ENCODE results near the gene TIFAB.

Gene TIFAB

DNA sequence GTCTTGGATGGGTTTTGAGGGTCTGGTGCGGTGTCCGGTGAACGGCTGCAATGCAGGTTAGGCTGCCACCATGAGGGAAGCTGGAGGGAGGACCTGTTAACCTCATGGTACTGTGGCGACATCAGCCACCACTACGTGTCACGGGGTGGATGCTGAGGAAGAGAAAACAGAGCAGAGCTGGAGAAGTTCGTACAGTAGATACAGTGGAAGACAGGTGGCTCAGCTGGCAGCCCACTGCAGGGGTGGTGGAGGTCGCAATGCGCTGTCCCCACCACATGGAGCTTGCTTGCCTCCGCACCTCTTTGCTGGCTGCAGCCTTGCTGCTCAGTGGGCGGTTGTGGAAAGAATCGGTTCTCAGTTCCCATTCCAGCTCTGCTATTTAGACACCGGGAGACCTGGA lies 7.8 kb downstream of the TIFAB start:
- TF ChIP-seq FOXP2 (optimal IDR thresholded peaks at IDR 0.05; ENCODE audit: borderline replicate concordance, extremely low read depth, extremely low read length, insufficient read depth) (no peak), POLR2AphosphoS5 (IDR thresholded peaks at IDR 0.05; ENCODE audit: low read depth, low read length) (no peak), SIN3A (IDR thresholded peaks at IDR 0.05; ENCODE audit: borderline replicate concordance, insufficient read depth, low read length) (no peak), TAF1 (IDR thresholded peaks at IDR 0.05; ENCODE audit: borderline replicate concordance, insufficient read depth, low read length) (no peak)
- TF ChIP-seq, protein P1, sequence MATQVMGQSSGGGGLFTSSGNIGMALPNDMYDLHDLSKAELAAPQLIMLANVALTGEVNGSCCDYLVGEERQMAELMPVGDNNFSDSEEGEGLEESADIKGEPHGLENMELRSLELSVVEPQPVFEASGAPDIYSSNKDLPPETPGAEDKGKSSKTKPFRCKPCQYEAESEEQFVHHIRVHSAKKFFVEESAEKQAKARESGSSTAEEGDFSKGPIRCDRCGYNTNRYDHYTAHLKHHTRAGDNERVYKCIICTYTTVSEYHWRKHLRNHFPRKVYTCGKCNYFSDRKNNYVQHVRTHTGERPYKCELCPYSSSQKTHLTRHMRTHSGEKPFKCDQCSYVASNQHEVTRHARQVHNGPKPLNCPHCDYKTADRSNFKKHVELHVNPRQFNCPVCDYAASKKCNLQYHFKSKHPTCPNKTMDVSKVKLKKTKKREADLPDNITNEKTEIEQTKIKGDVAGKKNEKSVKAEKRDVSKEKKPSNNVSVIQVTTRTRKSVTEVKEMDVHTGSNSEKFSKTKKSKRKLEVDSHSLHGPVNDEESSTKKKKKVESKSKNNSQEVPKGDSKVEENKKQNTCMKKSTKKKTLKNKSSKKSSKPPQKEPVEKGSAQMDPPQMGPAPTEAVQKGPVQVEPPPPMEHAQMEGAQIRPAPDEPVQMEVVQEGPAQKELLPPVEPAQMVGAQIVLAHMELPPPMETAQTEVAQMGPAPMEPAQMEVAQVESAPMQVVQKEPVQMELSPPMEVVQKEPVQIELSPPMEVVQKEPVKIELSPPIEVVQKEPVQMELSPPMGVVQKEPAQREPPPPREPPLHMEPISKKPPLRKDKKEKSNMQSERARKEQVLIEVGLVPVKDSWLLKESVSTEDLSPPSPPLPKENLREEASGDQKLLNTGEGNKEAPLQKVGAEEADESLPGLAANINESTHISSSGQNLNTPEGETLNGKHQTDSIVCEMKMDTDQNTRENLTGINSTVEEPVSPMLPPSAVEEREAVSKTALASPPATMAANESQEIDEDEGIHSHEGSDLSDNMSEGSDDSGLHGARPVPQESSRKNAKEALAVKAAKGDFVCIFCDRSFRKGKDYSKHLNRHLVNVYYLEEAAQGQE (IDR thresholded peaks at IDR 0.05; ENCODE audit: insufficient read depth in 1 of 2, low read depth in 2 of 2, low read length in 2 of 2) = no peak

DNA sequence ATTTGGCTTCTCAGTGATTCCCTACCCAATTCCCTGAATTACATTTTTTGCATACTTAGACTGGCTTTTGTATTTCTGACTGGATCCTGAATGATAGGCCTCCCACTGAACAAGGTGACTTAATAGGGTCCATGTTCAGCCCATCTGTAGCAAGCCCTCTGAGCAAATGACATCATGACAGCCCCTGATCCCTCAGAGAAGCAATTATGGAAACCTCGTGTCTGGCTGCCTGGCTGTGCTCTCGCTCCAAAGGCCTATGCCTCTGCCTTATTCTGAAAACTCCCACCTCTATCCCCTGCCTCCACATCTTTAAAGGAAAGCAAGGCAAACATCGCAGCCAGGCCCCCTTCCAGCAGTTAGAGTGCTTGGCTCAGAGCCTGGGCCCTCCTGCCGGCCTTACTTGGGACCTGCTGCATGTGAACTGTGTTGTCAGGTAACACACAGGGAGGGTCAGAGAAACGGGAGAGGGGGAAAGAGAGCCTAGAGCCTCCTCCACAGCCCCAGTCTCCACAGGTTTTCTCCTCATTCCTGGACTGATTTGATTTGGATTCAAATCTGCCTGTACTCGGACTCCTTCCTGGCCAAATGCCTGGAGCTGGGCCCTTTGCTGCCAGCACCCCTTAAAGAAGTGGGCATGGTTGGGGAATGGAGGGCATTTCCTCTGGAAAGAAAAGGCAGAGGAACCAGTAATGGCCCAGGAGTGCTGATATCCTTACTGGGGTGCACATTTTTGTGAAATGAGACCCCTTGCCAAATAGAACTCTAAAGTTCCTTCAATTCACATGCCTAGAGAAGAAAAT lies 8.8 kb downstream of the TIFAB start:
- TF ChIP-seq POLR2AphosphoS5 (IDR thresholded peaks at IDR 0.05; ENCODE audit: low read depth, low read length) = no peak
- TF ChIP-seq FOXP2 (optimal IDR thresholded peaks at IDR 0.05; ENCODE audit: borderline replicate concordance, extremely low read depth, extremely low read length, insufficient read depth) = no peak
- TF ChIP-seq SIN3A (IDR thresholded peaks at IDR 0.05; ENCODE audit: borderline replicate concordance, insufficient read depth, low read length) = no peak
- TF ChIP-seq, protein P1 (IDR thresholded peaks at IDR 0.05; ENCODE audit: insufficient read depth in 1 of 2, low read depth in 2 of 2, low read length in 2 of 2) = no peak
- TF ChIP-seq TAF1 (IDR thresholded peaks at IDR 0.05; ENCODE audit: borderline replicate concordance, insufficient read depth, low read length) = no peak

DNA sequence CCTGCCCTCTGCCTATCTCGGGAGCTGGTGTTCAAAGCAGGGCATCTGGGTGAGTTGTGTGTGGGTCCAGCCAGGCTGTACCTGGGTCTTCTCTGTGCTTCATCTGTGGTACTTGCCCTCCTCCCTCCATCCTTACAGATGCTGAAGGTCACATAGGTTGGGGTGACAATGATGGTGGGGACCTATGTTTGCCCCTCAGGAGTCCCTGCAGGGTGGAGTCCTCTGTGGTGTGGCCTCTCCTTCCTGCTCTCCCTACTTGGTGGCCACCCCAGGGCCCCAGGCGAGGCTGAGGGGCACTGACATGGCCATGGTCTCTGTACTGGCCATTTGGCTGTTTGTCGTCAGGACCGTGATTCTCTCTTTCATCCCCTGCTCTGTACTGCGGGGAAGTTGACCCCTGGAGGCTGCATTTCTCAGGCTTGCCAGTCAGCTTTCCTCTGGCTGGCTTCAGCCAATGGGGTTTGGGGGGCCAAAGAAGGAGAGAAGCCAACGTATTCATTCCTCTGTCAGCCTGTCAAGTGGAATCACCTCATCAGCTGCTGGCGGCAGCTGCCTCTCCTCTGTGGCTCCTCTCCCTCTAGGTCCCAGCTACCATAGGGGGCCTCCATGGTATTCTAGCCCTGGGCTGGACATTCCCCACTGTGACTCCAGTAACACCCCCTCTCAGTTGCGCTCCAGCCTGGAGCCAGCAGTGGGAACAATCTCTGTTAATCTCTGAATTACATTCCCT lies 9.6 kb downstream of the TIFAB start:
- TF ChIP-seq POLR2AphosphoS5 (IDR thresholded peaks at IDR 0.05; ENCODE audit: low read depth, low read length) = no peak
- TF ChIP-seq, protein P1 (IDR thresholded peaks at IDR 0.05; ENCODE audit: insufficient read depth in 1 of 2, low read depth in 2 of 2, low read length in 2 of 2) = no peak
- TF ChIP-seq TAF1 (IDR thresholded peaks at IDR 0.05; ENCODE audit: borderline replicate concordance, insufficient read depth, low read length) = no peak
- TF ChIP-seq FOXP2 (optimal IDR thresholded peaks at IDR 0.05; ENCODE audit: borderline replicate concordance, extremely low read depth, extremely low read length, insufficient read depth) = no peak
- no peak for TF ChIP-seq SIN3A (IDR thresholded peaks at IDR 0.05; ENCODE audit: borderline replicate concordance, insufficient read depth, low read length)

DNA sequence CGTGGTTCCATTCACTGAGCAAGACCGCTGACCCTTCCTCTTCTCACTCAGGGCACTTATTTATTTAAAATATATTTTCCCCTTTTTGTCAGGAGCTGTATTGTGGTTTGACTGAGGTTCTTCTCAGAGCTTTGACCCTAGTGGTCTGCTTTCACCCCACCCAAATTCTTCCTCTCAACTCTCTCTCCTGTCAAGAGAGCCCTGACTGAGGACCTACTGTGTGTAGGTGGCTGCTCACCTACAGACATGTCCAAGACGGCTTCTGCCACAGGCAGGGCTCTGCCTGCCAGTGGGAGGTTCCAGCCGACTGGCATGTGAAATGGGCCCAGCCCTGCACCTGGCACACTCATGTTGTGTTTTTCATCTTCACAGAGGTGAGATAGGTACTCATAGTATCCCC lies 10.2 kb downstream of the TIFAB start:
- TF ChIP-seq POLR2AphosphoS5 (IDR thresholded peaks at IDR 0.05; ENCODE audit: low read depth, low read length) (no peak), TAF1 (IDR thresholded peaks at IDR 0.05; ENCODE audit: borderline replicate concordance, insufficient read depth, low read length) (no peak), FOXP2 (optimal IDR thresholded peaks at IDR 0.05; ENCODE audit: borderline replicate concordance, extremely low read depth, extremely low read length, insufficient read depth) (no peak), SIN3A (IDR thresholded peaks at IDR 0.05; ENCODE audit: borderline replicate concordance, insufficient read depth, low read length) (no peak)
- TF ChIP-seq, protein P1 (IDR thresholded peaks at IDR 0.05; ENCODE audit: insufficient read depth in 1 of 2, low read depth in 2 of 2, low read length in 2 of 2) = no peak

Data from PFSK-1 (cell line).